Esophagus muscularis mucosa (tissue), 4 donors: ENCODE measurements around the gene NELL1.

ENCODE experiments used
- EP300 ChIP-seq: sonication (generic); formaldehyde crosslinking; IDR thresholded peaks from one replicate; pipeline ENCODE4 v1.6.1; 2017; ENCODE audit warnings: antibody characterized with exemption
- POLR2A ChIP-seq: fragments of 450-650 bp; IDR thresholded peaks from one replicate; pipeline ENCODE4 v1.6.1; 2017; ENCODE audit warnings: antibody characterized with exemption, moderate library complexity, mild to moderate bottlenecking, low read depth
- POLR2AphosphoS5 ChIP-seq, 2 donors: sonication (generic); formaldehyde crosslinking; IDR thresholded peaks; one replicate each; pipeline ENCODE4 v1.6.1; 2017; ENCODE audit warnings: antibody characterized with exemption in 2 of 2
- TF ChIP-seq, protein P1 (sequence below), 3 experiments: fragments of 200-600 bp in 2 of 3; fragments of 450-650 bp in 1 of 3; sonication (generic) in 2 of 3; IDR thresholded peaks; one replicate each; pipeline ENCODE4 v1.5.1; 2017 to 2019; ENCODE audit warnings: antibody characterized with exemption in 3 of 3, mild to moderate bottlenecking in 2 of 3, moderate library complexity in 1 of 3

DNA sequence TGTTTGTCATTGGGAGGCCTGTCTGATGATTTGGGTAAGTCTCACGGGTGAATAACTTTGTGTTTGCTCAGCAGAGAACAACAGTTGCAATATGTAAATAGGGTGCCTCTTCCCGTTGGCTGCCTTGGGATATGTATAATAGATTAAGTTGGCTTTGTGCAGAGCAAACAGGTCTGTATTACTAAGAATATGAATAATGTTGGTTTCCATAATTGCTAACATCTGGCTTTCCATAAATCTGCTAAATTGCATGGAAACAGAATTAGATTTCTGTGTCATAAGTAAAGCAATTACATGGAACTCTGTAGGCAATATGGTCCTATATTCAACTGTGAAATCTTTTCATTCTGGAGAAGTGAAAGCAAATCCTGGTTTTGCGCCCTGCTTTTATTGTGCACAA is 887.5 kb downstream of the NELL1 start:
- TF ChIP-seq, protein P1, sequence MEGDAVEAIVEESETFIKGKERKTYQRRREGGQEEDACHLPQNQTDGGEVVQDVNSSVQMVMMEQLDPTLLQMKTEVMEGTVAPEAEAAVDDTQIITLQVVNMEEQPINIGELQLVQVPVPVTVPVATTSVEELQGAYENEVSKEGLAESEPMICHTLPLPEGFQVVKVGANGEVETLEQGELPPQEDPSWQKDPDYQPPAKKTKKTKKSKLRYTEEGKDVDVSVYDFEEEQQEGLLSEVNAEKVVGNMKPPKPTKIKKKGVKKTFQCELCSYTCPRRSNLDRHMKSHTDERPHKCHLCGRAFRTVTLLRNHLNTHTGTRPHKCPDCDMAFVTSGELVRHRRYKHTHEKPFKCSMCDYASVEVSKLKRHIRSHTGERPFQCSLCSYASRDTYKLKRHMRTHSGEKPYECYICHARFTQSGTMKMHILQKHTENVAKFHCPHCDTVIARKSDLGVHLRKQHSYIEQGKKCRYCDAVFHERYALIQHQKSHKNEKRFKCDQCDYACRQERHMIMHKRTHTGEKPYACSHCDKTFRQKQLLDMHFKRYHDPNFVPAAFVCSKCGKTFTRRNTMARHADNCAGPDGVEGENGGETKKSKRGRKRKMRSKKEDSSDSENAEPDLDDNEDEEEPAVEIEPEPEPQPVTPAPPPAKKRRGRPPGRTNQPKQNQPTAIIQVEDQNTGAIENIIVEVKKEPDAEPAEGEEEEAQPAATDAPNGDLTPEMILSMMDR (IDR thresholded peaks at IDR 0.05): no peak
- TF ChIP-seq POLR2A: no peak
- no peak for TF ChIP-seq EP300
- no peak for TF ChIP-seq POLR2AphosphoS5 (IDR thresholded peaks at IDR 0.05)
